ENCODE data around the gene RPRD1A.

RPRD1A gene

GRCh38 chr18:35964319-35964718, 103.0 kb downstream of the RPRD1A start:
- no peak for DNase-seq

GRCh38 chr18:35962320-35962719, 105.0 kb downstream of the RPRD1A start:
- DNase-seq, result no peak

GRCh38 chr18:35956226-35956625, 111.1 kb downstream of the RPRD1A start:
- no peak for DNase-seq

GRCh38 chr18:35953688-35954087, 113.7 kb downstream of the RPRD1A start:
- no peak for DNase-seq

- DNase-seq, result no peak
Observed at GRCh38 chr18:35950628-35950982, 116.8 kb downstream of the RPRD1A start.

- peak; percentile 5 to 17 (median 8) for DNase-seq
Observed at GRCh38 chr18:35949903-35950627, 117.3 kb downstream of the RPRD1A start.

- DNase-seq, result no peak
Observed at GRCh38 chr18:35949090-35949489, 118.3 kb downstream of the RPRD1A start.

- DNase-seq, result no peak
Observed at GRCh38 chr18:35948080-35948479, 119.3 kb downstream of the RPRD1A start.

GRCh38 chr18:35942661-35943060, 124.7 kb downstream of the RPRD1A start:
- DNase-seq, result no peak

- DNase-seq, result no peak
Observed at GRCh38 chr18:35942133-35942532, 125.2 kb downstream of the RPRD1A start.

- no peak for DNase-seq
Observed at GRCh38 chr18:35941299-35941698, 126.1 kb downstream of the RPRD1A start.
